NCI-H2081 treated with DMSO at 0.1 percent for 48 hours (cell line): ENCODE measurements around the gene CNOT1.
"Not testable (repeated sequence)": the region's sequence is repeated elsewhere in the genome, so short reads cannot be mapped to it uniquely, and the experiment has no call there.

Source experiments
- DNase-seq: peaks from one replicate; lab custom pipeline; 2025; lab: John Stamatoyannopoulos, UW

The CNOT1 gene

DNA sequence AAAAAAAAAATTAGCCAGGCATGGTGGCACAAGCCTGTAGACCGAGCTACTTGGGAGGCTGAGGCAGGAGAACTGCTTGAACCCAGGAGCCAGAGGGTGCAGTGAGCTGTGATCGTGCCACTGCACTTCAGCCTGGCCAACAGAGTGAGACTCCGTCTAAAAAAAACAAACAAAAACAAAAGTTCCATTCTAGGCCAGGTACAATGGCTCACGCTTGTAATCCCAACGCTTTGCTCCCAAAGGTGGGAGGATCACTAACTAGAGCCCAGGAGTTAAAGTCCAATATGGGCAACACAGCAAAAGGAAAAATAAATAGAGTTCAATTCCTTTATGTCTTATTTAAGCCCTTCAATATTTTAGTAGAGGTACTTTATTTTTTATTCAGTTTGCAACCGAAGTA, 47.5 kb downstream of the CNOT1 start:
- DNase-seq = no peak

GRCh38 chr16:58579587-58579986, 50.0 kb downstream of the CNOT1 start:
- DNase-seq = no peak

- no peak for DNase-seq
Measured at GRCh38 chr16:58578642-58579041, 51.0 kb downstream of the CNOT1 start.

DNA sequence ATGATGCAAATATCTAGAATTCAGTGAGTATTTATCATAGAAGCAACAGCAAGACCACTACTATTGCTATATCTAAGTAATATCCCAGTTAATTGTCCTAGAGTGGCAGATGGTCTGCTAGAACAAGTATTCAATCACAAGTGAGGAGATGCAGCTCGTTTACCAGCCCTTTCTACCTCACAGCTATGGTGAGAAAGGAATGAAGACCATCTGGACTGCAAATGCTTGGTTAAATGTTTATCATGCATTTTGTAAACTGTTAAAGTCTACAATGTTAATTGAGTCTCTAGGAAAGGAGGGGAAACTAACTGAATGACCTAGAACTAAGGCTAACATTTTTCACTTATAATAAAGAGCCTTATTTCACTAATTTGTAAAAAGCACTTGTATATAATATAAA, 52.5 kb downstream of the CNOT1 start:
- DNase-seq = no peak

- DNase-seq = no peak
Measured at GRCh38 chr16:58574895-58575294, 54.7 kb downstream of the CNOT1 start.

DNA sequence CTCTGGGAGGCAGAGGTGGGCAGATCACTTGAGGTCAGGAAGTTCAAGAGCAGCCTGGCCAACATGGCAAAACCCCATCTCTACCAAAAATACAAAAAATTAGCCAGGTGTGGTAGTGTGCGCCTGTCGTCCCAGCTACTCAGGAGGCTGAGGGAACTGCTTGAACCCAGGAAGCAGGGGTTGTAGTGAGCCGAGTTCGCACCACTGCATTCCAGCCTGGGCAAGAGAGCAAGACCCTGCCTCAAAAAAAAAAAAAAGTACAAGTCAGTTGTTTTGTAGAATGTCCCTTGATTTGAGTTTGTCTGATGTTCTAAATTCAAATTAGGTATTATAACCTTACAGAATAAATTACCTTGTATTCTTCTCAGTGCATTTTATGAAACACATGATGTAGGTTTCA, 63.9 kb downstream of the CNOT1 start:
- DNase-seq = not testable (repeated sequence)

DNA sequence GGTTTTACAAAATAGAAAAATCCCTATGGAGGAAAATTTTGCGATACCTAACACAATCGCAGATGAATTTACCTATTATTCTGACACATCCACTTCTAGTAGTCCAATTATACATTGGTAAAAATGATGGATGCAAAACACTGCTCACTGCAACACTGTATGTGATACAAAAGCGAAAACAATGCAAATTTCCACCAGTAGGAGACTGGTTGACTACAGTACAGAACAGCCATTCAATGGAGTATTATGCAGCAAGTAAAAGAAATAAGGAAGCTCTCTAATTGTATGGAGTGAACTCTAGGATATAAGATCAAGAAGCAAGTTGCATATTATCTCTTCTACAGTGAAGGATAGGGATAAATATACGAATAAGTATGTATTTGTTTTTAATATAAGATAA, 65.9 kb downstream of the CNOT1 start:
- DNase-seq = no peak

- no peak for DNase-seq
Measured at GRCh38 chr16:58563235-58563634, 66.4 kb downstream of the CNOT1 start.

DNA sequence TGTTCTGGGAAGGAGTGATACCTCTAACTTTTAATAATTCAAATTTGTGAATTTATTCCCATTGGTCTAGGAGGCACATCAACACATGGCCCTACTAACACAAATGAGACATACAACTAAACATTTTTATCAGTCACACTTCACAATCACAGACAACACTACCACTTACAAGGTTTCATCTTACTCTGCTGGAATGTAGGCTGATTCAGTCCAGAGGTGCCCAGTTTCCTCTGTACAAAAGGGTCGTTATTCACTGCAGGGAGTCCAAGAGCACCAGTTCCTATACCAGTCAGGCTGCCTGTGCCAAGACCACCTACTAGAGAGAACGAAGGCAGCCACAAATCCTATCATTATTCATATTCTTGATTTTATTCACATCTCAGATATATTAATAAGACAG, 72.9 kb downstream of the CNOT1 start:
- DNase-seq = no peak

- no peak for DNase-seq
Measured at GRCh38 chr16:58551496-58551895, 78.1 kb downstream of the CNOT1 start.

GRCh38 chr16:58548378-58548777, 81.2 kb downstream of the CNOT1 start:
- no peak for DNase-seq

- DNase-seq = no peak
Measured at GRCh38 chr16:58543685-58544084, 85.9 kb downstream of the CNOT1 start.

DNA sequence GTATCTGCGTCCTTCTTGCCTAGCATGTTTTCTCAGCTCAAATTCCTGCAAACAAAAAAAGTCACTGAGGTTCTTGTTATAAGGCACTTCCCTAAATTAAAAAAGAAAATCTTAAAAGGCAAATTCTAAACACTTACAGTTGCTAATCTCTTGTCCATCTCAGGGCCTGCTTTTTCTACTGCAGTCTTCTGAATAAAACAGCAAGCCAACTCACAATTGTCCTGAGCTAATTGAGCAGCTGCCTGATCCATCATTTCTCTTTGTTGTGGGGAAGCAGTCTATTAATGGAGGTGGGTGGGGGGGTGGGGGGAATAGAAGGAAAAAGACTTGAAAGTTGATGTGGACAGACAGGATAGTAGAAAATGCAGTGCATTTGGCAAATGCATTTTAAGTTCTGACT, 87.3 kb downstream of the CNOT1 start:
- DNase-seq = no peak

- DNase-seq = no peak
Measured at GRCh38 chr16:58541711-58542110, 87.9 kb downstream of the CNOT1 start.

GRCh38 chr16:58537124-58537906, 92.3 kb downstream of the CNOT1 start:
- no peak for DNase-seq

DNA sequence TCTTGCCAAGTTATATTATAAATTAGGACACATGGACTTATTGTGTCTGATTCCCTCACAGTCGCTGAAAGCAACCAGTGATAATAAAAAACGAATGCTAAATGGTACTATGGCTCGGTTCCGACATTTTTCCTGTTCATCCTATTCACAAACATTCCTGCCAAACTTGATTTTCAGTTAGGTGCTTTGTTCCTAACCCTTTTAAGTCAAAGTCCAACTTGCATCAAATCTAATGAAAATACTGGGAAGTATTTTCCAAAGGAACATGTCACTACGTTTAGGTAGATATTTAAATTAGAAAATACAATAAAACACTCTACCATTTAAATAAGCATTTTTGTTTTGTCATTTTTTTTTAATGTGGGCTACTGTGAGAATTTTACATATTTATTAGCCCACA, 93.3 kb downstream of the CNOT1 start:
- DNase-seq = no peak

DNA sequence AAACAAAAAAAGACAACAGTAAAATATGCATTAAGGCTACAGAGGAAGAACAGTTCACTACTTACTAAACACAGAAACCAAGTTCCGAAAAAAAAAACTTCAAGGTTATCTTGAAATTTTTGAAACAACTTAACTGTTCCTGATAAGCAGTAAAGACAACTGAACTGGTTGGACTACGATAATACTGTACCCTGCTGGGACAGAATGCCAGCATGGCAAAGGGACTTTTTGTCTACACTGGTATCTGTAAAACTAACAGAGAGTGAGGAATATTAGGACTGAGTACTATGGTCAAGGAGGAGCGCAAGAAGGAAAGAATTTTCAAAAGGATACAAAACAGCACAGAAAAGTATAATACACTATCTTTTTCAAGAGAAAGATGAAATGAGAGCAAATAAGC, 94.5 kb downstream of the CNOT1 start:
- DNase-seq = no peak

DNA sequence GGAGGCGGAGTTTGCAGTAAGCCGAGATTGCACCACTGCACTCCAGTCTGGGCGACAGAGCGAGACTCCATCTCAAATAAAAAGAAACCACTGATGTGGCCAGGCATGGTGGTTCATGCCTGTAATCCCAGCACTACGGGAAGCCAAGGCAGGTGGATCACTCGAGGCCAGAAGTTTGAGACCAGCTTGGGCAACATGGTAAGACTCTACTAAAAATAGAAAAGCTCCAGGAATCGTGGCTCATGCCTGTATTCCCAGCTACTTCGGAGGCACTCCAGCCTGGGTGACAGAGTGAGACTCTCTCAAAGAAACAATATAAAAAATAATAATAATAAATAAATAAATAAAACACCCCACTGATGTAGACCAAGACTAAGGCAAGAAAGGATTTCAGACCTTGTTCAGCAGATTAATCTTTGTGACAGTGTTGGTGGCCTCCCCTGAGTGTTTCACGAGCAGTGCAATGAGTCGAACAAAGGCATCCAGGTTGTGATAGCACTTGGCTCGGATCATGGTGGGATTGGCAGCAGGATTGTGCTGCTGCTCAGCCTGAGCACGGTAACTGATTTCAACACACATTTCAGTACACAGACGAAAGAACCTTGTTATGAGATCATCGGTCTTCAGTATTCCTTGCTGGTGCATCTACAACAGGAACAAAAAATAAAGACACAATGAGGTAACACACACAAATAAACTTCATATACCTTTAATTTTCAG, 95.7 kb downstream of the CNOT1 start:
- DNase-seq = no peak

- DNase-seq = no peak
Measured at GRCh38 chr16:58532414-58532813, 97.2 kb downstream of the CNOT1 start.

DNA sequence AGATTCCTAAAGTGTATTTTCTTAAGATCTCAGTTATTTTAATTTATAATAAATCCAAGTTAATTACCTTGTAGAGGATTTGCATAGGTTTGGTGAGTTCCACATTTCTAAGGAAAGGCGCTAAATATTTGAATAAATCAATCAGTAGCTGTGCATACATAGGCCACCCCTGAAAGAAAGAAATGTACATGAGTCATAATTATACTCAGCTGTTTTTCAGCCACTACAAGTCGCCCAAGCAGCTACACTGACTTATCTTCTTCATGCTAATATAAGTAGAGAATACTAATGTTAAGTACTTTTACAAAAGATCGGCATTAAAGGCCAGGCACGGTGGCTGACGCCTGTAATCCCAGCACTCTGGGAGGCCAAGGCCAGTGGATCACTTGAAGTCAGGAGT, 99.4 kb downstream of the CNOT1 start:
- no peak for DNase-seq

DNA sequence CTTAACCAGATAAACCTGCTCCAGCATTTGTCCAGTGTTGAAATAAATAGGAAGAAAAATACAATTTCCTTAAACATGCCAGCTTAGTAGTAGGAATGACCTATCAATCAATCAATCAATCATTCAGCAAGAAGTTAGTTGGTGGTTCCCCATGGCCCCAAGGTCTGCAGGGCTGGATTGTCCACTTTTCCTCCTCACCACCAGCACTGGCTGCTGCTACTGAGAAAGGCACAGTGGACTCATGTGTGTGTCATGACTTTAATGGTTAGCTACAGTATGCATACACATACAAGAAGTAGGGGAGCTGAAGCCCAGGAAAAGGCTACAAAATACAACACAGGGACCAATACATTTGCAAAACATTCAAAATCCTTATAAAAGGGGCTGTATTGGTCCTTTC, 109.9 kb downstream of the CNOT1 start:
- DNase-seq = no peak

- no peak for DNase-seq
Measured at GRCh38 chr16:58518980-58519368, 110.7 kb downstream of the CNOT1 start.

GRCh38 chr16:58518083-58518979, 111.3 kb downstream of the CNOT1 start:
- no peak for DNase-seq
